ENCODE data around the gene FOXL1. TPM values are rescaled to one million over a fixed set of nuclear protein-coding genes. Genes with fewer than 3 reads are reported as not detected.
A peak's percentile ranks its signal among the peaks of the same experiment; 100 is the strongest.

The FOXL1 gene
- total RNA-seq, 1 experiment from 2014 or later = 7.5 TPM

- no peak overlapping the region for H3K4me3 ChIP-seq (replicated peaks in 1 of 2; ENCODE audit: low read depth in 1 of 2, low read length in 2 of 2)
- RAD21 ChIA-PET (ENCODE audit: low non-redundant PET in 1 of 2, low total read pairs in 2 of 2, uncharacterized antibody in 2 of 2, unreplicated experiment in 2 of 2) = no interaction called here
- POLR2A ChIA-PET = interaction anchor here (0.7 to 1.8 kb wide), 2 partner anchors 9 to 14 kb away, joined by 3 to 5 read pairs; no protein-coding TSS in a partner anchor
- intact Hi-C loops (cut with micrococcal nuclease) = no loop called here
- H3K9me2 ChIP-seq (ENCODE audit: insufficient read depth) = no peaks in the 10 kb centered on the region
- no peak overlapping the region for H3K27ac ChIP-seq (ENCODE audit: low read depth, low read length)
- peak overlapping the region; percentile 20 for H3K4me2 ChIP-seq (ENCODE audit: low read length)
- CTCF ChIA-PET = interaction anchor here (0.8 to 1.8 kb wide), 2 partner anchors 9 to 477 kb away, joined by 3 to 4 read pairs; no protein-coding TSS in a partner anchor
- DNase-seq (ENCODE audit: low read depth, low spot score) (no peak), ATAC-seq (no peak)
- H3K27me3 ChIP-seq (ENCODE audit: insufficient read depth, low read length) = peaks cover 12% of the 10 kb centered on the region; the same call in 1 of the 2 replicates
- peaks cover 0 to 17% of the 10 kb centered on the region in 2 experiments; a peak in 1 of 4 replicates for H3K4me1 ChIP-seq (ENCODE audit: control insufficient read depth in 1 of 2, insufficient read depth in 2 of 2, low read length in 2 of 2)
- no peak overlapping the region for H2AFZ ChIP-seq (ENCODE audit: low read depth, low read length, poor library complexity, severe bottlenecking)
- H3K9ac ChIP-seq (ENCODE audit: low read length) = no peak overlapping the region
- H3K79me2 ChIP-seq (ENCODE audit: insufficient read depth, low read length) = no peaks in the 10 kb centered on the region
- H3K36me3 ChIP-seq (ENCODE audit: control insufficient read depth in 1 of 2, insufficient read depth in 2 of 2, low read length in 2 of 2) = no peaks in the 10 kb centered on the region
- no peaks in the 10 kb centered on the region for H3K9me3 ChIP-seq (ENCODE audit: control insufficient read depth in 1 of 2, insufficient read depth in 1 of 2, low read depth in 1 of 2, low read length in 2 of 2)
- H4K20me1 ChIP-seq (ENCODE audit: insufficient read depth) = no peaks in the 10 kb centered on the region
- no TSS peak for BruUV-seq (replicated peaks)
- no peak for TF ChIP-seq REST (IDR thresholded peaks at IDR 0.05; ENCODE audit: low read depth)
- no peak for TF ChIP-seq CEBPB (IDR thresholded peaks at IDR 0.05; ENCODE audit: low read depth)
- TF ChIP-seq ATF3 (IDR thresholded peaks at IDR 0.05) = no peak
- TF ChIP-seq FOSL1 (IDR thresholded peaks at IDR 0.05; ENCODE audit: low read depth) = no peak
- TF ChIP-seq SIN3A (IDR thresholded peaks at IDR 0.05; ENCODE audit: low read depth) = no peak
- TF ChIP-seq EZH2phosphoT487 (IDR thresholded peaks at IDR 0.05; ENCODE audit: borderline replicate concordance) = no peak
- TF ChIP-seq JUND (IDR thresholded peaks at IDR 0.05) = no peak
- TF ChIP-seq POLR2AphosphoS5 (IDR thresholded peaks at IDR 0.05; ENCODE audit: low read depth, low read length) = no peak
- no peak for TF ChIP-seq EZH2 (IDR thresholded peaks at IDR 0.05)
- no peak for TF ChIP-seq MAX (IDR thresholded peaks at IDR 0.05)
- TF ChIP-seq CTCF (IDR thresholded peaks at IDR 0.05 in 2 of 3, conservative IDR thresholded peaks at IDR 0.05 in 1 of 3; ENCODE audit: borderline replicate concordance in 1 of 3, insufficient read depth in 1 of 3, low read depth in 2 of 3, low read length in 2 of 3) = no peak
- no peak for TF ChIP-seq ZBTB33 (IDR thresholded peaks at IDR 0.05; ENCODE audit: extremely low read depth, insufficient replicate concordance, low read length)
- no peak for TF ChIP-seq EGR1 (IDR thresholded peaks at IDR 0.05; ENCODE audit: low read depth)
- no peak for TF ChIP-seq SP1 (IDR thresholded peaks at IDR 0.05; ENCODE audit: low read depth)
- TF ChIP-seq TCF7L2 (IDR thresholded peaks at IDR 0.05; ENCODE audit: borderline replicate concordance, extremely low read depth, insufficient read depth, insufficient read length) = no peak
- no peak for TF ChIP-seq ZNF274 (IDR thresholded peaks at IDR 0.05; ENCODE audit: low read depth, low read length)
- no peak for TF ChIP-seq SRF (IDR thresholded peaks at IDR 0.05; ENCODE audit: low read depth)
Measured at GRCh38 chr16:86584726-86585721, 6.7 kb downstream of the FOXL1 start.

Measured in HCT116 (cell line).